ENCODE data around the gene DHX16.

The DHX16 gene

GRCh38 chr6:30611150-30611855 lies 61.5 kb downstream of the DHX16 start:
- no peak overlapping the region for H3K27ac ChIP-seq (ENCODE audit: low read length)
- TF ChIP-seq EZH2 (optimal IDR thresholded peaks at IDR 0.05; ENCODE audit: low read depth, low read length) (no peak), CTCF (IDR thresholded peaks at IDR 0.05; ENCODE audit: low read length) (no peak), EZH2phosphoT487 (IDR thresholded peaks at IDR 0.05; ENCODE audit: low read length) (no peak)

GRCh38 chr6:30610065-30610464 lies 62.7 kb downstream of the DHX16 start:
- no peak overlapping the region for H2AFZ ChIP-seq (ENCODE audit: low read length)
- H3K9me3 ChIP-seq (replicated peaks; ENCODE audit: insufficient read depth, low read length): no peaks in the 10 kb centered on the region
- H3K79me2 ChIP-seq (ENCODE audit: low read length): peaks cover 88% of the 10 kb centered on the region
- H4K20me1 ChIP-seq (ENCODE audit: insufficient read depth, low read length): no peaks in the 10 kb centered on the region; the same call in 1 of the 2 replicates
- H3K4me3 ChIP-seq (ENCODE audit: low read length): no peak overlapping the region
- H3K4me1 ChIP-seq (ENCODE audit: low read length): peaks cover 8% of the 10 kb centered on the region; the same call in 1 of the 2 replicates
- no peak overlapping the region for H3K27ac ChIP-seq (ENCODE audit: low read length)
- TF ChIP-seq EZH2 (optimal IDR thresholded peaks at IDR 0.05; ENCODE audit: low read depth, low read length): no peak
- TF ChIP-seq CTCF (IDR thresholded peaks at IDR 0.05; ENCODE audit: low read length): no peak
- TF ChIP-seq EZH2phosphoT487 (IDR thresholded peaks at IDR 0.05; ENCODE audit: low read length): no peak
- H3K9ac ChIP-seq (ENCODE audit: low read length): no peak overlapping the region
- H3K4me2 ChIP-seq (ENCODE audit: low read depth, low read length): no peak overlapping the region
- H3F3A ChIP-seq (ENCODE audit: insufficient read depth, low read length): peaks cover 29% of the 10 kb centered on the region
- H3K9me2 ChIP-seq (replicated peaks; ENCODE audit: insufficient read depth, low read length): no peaks in the 10 kb centered on the region
- peaks cover 25% of the 10 kb centered on the region; the same call in 1 of the 2 replicates for H3K36me3 ChIP-seq (replicated peaks; ENCODE audit: insufficient read depth, low read length)
- H3K27me3 ChIP-seq (replicated peaks; ENCODE audit: insufficient read depth, low read length): no peaks in the 10 kb centered on the region
- DNase-seq: no peak

More at GRCh38 chr6:30611150-30611855, 61.5 kb downstream of the DHX16 start:
- Histone ChIP-seq H3K9me2 (replicated peaks; ENCODE audit: insufficient read depth, low read length) (no peaks in the 10 kb centered on the region), H3F3A (ENCODE audit: insufficient read depth, low read length) (peaks cover 35% of the 10 kb centered on the region), H3K9ac (ENCODE audit: low read length) (no peak overlapping the region), H3K36me3 (replicated peaks; ENCODE audit: insufficient read depth, low read length) (peaks cover 18% of the 10 kb centered on the region; the same call in 1 of the 2 replicates), H3K4me1 (ENCODE audit: low read length) (peaks cover 8% of the 10 kb centered on the region; the same call in 1 of the 2 replicates), H4K20me1 (ENCODE audit: insufficient read depth, low read length) (no peaks in the 10 kb centered on the region; the same call in 1 of the 2 replicates), H2AFZ (ENCODE audit: low read length) (no peak overlapping the region), H3K79me2 (ENCODE audit: low read length) (peaks cover 88% of the 10 kb centered on the region), H3K4me2 (ENCODE audit: low read depth, low read length) (no peak overlapping the region), H3K4me3 (ENCODE audit: low read length) (no peak overlapping the region), H3K9me3 (replicated peaks; ENCODE audit: insufficient read depth, low read length) (no peaks in the 10 kb centered on the region), H3K27me3 (replicated peaks; ENCODE audit: insufficient read depth, low read length) (no peaks in the 10 kb centered on the region)
- DNase-seq: no peak

- no peak for DNase-seq
- H3K9ac ChIP-seq (ENCODE audit: low read length): no peak overlapping the region
- peaks cover 57% of the 10 kb centered on the region for H3F3A ChIP-seq (ENCODE audit: insufficient read depth, low read length)
- no peaks in the 10 kb centered on the region for H3K9me2 ChIP-seq (replicated peaks; ENCODE audit: insufficient read depth, low read length)
- no peak overlapping the region for H3K27ac ChIP-seq (ENCODE audit: low read length)
- peaks cover 12% of the 10 kb centered on the region; the same call in 1 of the 2 replicates for H4K20me1 ChIP-seq (ENCODE audit: insufficient read depth, low read length)
- TF ChIP-seq CTCF (IDR thresholded peaks at IDR 0.05; ENCODE audit: low read length): no peak
- no peak for TF ChIP-seq EZH2 (optimal IDR thresholded peaks at IDR 0.05; ENCODE audit: low read depth, low read length)
- no peak for TF ChIP-seq EZH2phosphoT487 (IDR thresholded peaks at IDR 0.05; ENCODE audit: low read length)
- H3K79me2 ChIP-seq (ENCODE audit: low read length): peaks cover 38% of the 10 kb centered on the region
- no peaks in the 10 kb centered on the region for H3K4me1 ChIP-seq (ENCODE audit: low read length)
- H3K4me2 ChIP-seq (ENCODE audit: low read depth, low read length): no peak overlapping the region
- H3K36me3 ChIP-seq (replicated peaks; ENCODE audit: insufficient read depth, low read length): peaks cover 47% of the 10 kb centered on the region
- H2AFZ ChIP-seq (ENCODE audit: low read length): no peak overlapping the region
- no peaks in the 10 kb centered on the region for H3K9me3 ChIP-seq (replicated peaks; ENCODE audit: insufficient read depth, low read length)
- H3K4me3 ChIP-seq (ENCODE audit: low read length): no peak overlapping the region
- H3K27me3 ChIP-seq (replicated peaks; ENCODE audit: insufficient read depth, low read length): no peaks in the 10 kb centered on the region
These were observed 68.8 kb downstream of the DHX16 start for GRCh38 chr6:30603961-30604360.
